HCT116 (cell line): ENCODE data around the gene OR56A4. TPM values are rescaled to one million over a fixed set of nuclear protein-coding genes. Genes with fewer than 3 reads are reported as not detected.

Experiments used
- ATAC-seq: fragments of 200-7000 bp; cut with Tn5 transposase; 2 replicates; pipeline ENCODE4 v1.9.1; 2020; ENCODE audit warnings: mild to moderate bottlenecking, moderate library complexity
- Bru-seq: library from RNA; stranded (reverse); fragments of 400-500 nt; gene quantifications from one replicate; lab custom pipeline; 2021; lab: Mats Ljungman, UMichigan
- BruChase-seq, 2 experiments: library from RNA; stranded (reverse); fragments of 400-500 nt; gene quantifications; one replicate each; lab custom pipeline; 2021; lab: Mats Ljungman, UMichigan
- BruUV-seq: library from RNA; stranded (reverse); fragments of 400-500 nt; replicated peaks from 2 replicates; lab custom pipeline; 2021; lab: Mats Ljungman, UMichigan
- CTCF ChIA-PET: fragments of 300-600 bp; sonication (Branson Sonifier 250); formaldehyde crosslinking; loops from one replicate; lab custom pipeline; 2021; ENCODE audit warnings: antibody characterized with exemption; lab: Charles Lee
- POLR2A ChIA-PET: fragments of 300-600, 350-600 bp; sonication (Branson Sonifier 250); formaldehyde crosslinking; loops from one replicate; lab custom pipeline; 2021; ENCODE audit warnings: antibody characterized with exemption; lab: Charles Lee
- RAD21 ChIA-PET, 2 experiments: fragments of 300-600 bp; sonication (Branson Sonifier 250); formaldehyde crosslinking; loops; one replicate each; lab custom pipeline; 2023; ENCODE audit warnings: low total read pairs in 2 of 2; ENCODE audit not compliant: uncharacterized antibody in 2 of 2, unreplicated experiment in 2 of 2, low non-redundant PET in 1 of 2; lab: Charles Lee
- DNase-seq: peaks from one replicate; pipeline ENCODE4 v3.0.0-alpha.2; 2010; ENCODE audit warnings: low read depth, low spot score
- H2AFZ ChIP-seq: fragments of 200-600 bp; shearing (Covaris generic), sonication (generic); 2 replicates; pipeline ENCODE4 v1.6.1; 2017; ENCODE audit warnings: low read depth, mixed run types, mixed read lengths, antibody characterized with exemption, low read length; ENCODE audit not compliant: poor library complexity, severe bottlenecking
- H3K27ac ChIP-seq: 2 replicates; pipeline ENCODE4 v1.5.1; 2012; ENCODE audit warnings: low read depth, low read length
- H3K27me3 ChIP-seq: fragments of 200-600 bp; sonication (generic); 2 replicates; pipeline ENCODE4 v1.6.1; 2016; ENCODE audit warnings: mixed run types, low read length, mixed read lengths; ENCODE audit not compliant: insufficient read depth
- H3K36me3 ChIP-seq, 2 experiments: fragments of 200-500 bp in 1 of 2; fragments of 200-600 bp in 1 of 2; sonication (Bioruptor generic) in 1 of 2; sonication (generic) in 1 of 2; 2 replicates each; pipeline versions ENCODE4 v1.5.1 to v1.6.1; 2014 to 2016; ENCODE audit warnings: low read length in 2 of 2, inconsistent platforms in 1 of 2, mixed read lengths in 1 of 2, mixed run types in 1 of 2; ENCODE audit not compliant: insufficient read depth in 2 of 2, control insufficient read depth in 1 of 2
- H3K4me1 ChIP-seq, 2 experiments: fragments of 200-600 bp in 1 of 2; sonication (generic) in 1 of 2; 2 replicates each; pipeline versions ENCODE4 v1.5.1 to v1.6.1; 2012 to 2017; ENCODE audit warnings: low read length in 2 of 2, inconsistent platforms in 1 of 2, mild to moderate bottlenecking in 1 of 2, mixed read lengths in 1 of 2, mixed run types in 1 of 2, moderate library complexity in 1 of 2; ENCODE audit not compliant: insufficient read depth in 2 of 2, control insufficient read depth in 1 of 2
- H3K4me2 ChIP-seq: fragments of 200-600 bp; sonication (generic); 2 replicates; pipeline ENCODE4 v1.6.1; 2017; ENCODE audit warnings: mixed run types, low read length, mixed read lengths
- H3K4me3 ChIP-seq, 2 experiments: fragments of 200-600 bp in 1 of 2; sonication (generic) in 1 of 2; replicated peaks in 1 of 2; 2 replicates each; pipeline ENCODE4 v1.5.1; 2011 to 2016; ENCODE audit warnings: low read length in 2 of 2, control low read depth in 1 of 2, low read depth in 1 of 2, mild to moderate bottlenecking in 1 of 2, mixed read lengths in 1 of 2, mixed run types in 1 of 2
- H3K79me2 ChIP-seq: fragments of 200-600 bp; sonication (generic); 2 replicates; pipeline ENCODE4 v1.6.1; 2017; ENCODE audit warnings: mild to moderate bottlenecking, mixed run types, low read length, moderate library complexity, mixed read lengths; ENCODE audit not compliant: insufficient read depth
- H3K9ac ChIP-seq: fragments of 200-600 bp; sonication (generic); 2 replicates; pipeline ENCODE4 v1.6.1; 2016; ENCODE audit warnings: low read length, mixed read lengths
- H3K9me2 ChIP-seq: fragments of 200-600 bp; sonication (generic), shearing (Covaris generic); 2 replicates; pipeline ENCODE4 v1.6.1; 2017; ENCODE audit warnings: mixed run types, mild to moderate bottlenecking, moderate library complexity; ENCODE audit not compliant: insufficient read depth
- H3K9me3 ChIP-seq, 2 experiments: fragments of 200-500 bp in 1 of 2; fragments of 200-600 bp in 1 of 2; sonication (Bioruptor generic) in 1 of 2; sonication (generic) in 1 of 2; 2 replicates each; pipeline ENCODE4 v1.6.1; 2014 to 2017; ENCODE audit warnings: low read length in 2 of 2, mixed read lengths in 2 of 2, inconsistent platforms in 1 of 2, low read depth in 1 of 2, mild to moderate bottlenecking in 1 of 2, mixed run types in 1 of 2, moderate library complexity in 1 of 2; ENCODE audit not compliant: control insufficient read depth in 1 of 2, insufficient read depth in 1 of 2
- H4K20me1 ChIP-seq: fragments of 200-600 bp; sonication (generic), shearing (Covaris generic); 2 replicates; pipeline ENCODE4 v1.6.1; 2017; ENCODE audit warnings: mixed run types, mild to moderate bottlenecking, moderate library complexity; ENCODE audit not compliant: insufficient read depth
- CBX3 ChIP-seq: IDR thresholded peaks from 2 replicates; pipeline ENCODE4 v1.6.1; 2012; ENCODE audit warnings: low read depth
- JUND ChIP-seq: IDR thresholded peaks from 2 replicates; pipeline ENCODE4 v1.6.1; 2012
- RAD21 ChIP-seq: IDR thresholded peaks from 2 replicates; pipeline ENCODE4 v1.6.1; 2012; ENCODE audit warnings: low read depth, mild to moderate bottlenecking
- SIN3A ChIP-seq: IDR thresholded peaks from 2 replicates; pipeline ENCODE4 v1.6.1; 2012; ENCODE audit warnings: low read depth
- SP1 ChIP-seq: IDR thresholded peaks from 2 replicates; pipeline ENCODE4 v1.6.1; 2012; ENCODE audit warnings: low read depth
- SRF ChIP-seq: IDR thresholded peaks from 2 replicates; pipeline ENCODE4 v1.6.1; 2012; ENCODE audit warnings: low read depth
- TCF7L2 ChIP-seq: IDR thresholded peaks from 2 replicates; pipeline ENCODE4 v1.7.0; 2011; ENCODE audit warnings: borderline replicate concordance, inconsistent platforms; ENCODE audit not compliant: insufficient read depth, insufficient read length; ENCODE audit errors: extremely low read depth
- YY1 ChIP-seq: IDR thresholded peaks from 2 replicates; pipeline ENCODE4 v1.6.1; 2011; ENCODE audit warnings: low read length, low read depth, moderate library complexity, mild to moderate bottlenecking; ENCODE audit not compliant: insufficient replicate concordance; ENCODE audit errors: extremely low read depth
- ZNF274 ChIP-seq: fragments of 200-500 bp; sonication (Bioruptor generic); IDR thresholded peaks from 2 replicates; pipeline ENCODE4 v1.6.1; 2014; ENCODE audit warnings: mild to moderate bottlenecking, low read depth, low read length, inconsistent platforms
- intact Hi-C: fragments of 100-400 bp; cut with micrococcal nuclease; formaldehyde crosslinking; loops from 2 replicates; pipeline ENCODE4 v1.10.0; 2022
- long read RNA-seq: library from polyadenylated mRNA; unstranded; transcript quantifications from one replicate; pipeline ENCODE4 v2.0.0, GENCODE V29; 2021; ENCODE audit not compliant: unreplicated experiment
- polyA plus RNA-seq: library from polyadenylated mRNA; unstranded; fragments of >200 nt; gene quantifications from 2 replicates; pipeline ENCODE4 v1.2.1, GENCODE V29; 2012; ENCODE audit warnings: missing spikeins
- total RNA-seq: library from RNA; stranded (reverse); gene quantifications from one replicate; pipeline ENCODE4 v1.2.1, GENCODE V29; 2021; ENCODE audit not compliant: unreplicated experiment
- TF ChIP-seq, protein P1 (sequence below): IDR thresholded peaks from 2 replicates; pipeline ENCODE4 v1.6.1; 2012; ENCODE audit warnings: low read depth

OR56A4 gene
- total RNA-seq (not detected), Bru-seq, nascent RNA (not detected), BruChase-seq, experiment 1, labeled RNA remaining after a 6-hour chase (percentile 13 among the genes with signal in this experiment), BruChase-seq, experiment 2, labeled RNA remaining after a 2-hour chase (percentile 14 among the genes with signal in this experiment)
- polyA plus RNA-seq, result not detected in 2 replicates
- long read RNA-seq, result 0 reads

DNA sequence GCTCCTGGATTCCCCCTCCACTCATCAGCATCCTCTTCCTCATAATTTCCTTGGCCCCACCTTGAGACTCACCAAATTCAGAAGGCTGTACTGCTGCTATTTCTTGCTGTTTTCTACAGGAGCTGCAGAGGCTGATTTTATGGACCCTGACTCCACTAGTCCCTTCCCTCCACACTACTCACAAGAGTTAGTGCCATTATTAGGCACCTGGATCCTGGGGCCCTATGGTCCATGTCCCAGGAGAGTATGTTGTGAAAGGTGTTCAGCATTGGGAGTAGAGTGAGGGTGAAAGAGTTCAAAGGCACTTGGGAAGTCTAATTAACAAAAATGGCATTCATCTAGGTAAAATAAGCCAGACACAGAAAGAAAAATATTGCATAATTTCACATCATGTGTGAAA is at the start of gene OR56A4:
Gene OR56A4 (minus strand): TSS at position 101 of the 400 bp plus-strand sequence. CDS start 3,954 bp downstream, outside the sequence.
- Histone ChIP-seq H3K27me3 (peaks cover 60% of the 10 kb centered on the region), H3K4me3 (no peak within 1 kb of the TSS), H3K9me2 (no peaks in the 10 kb centered on the region), H3K36me3 (no peaks in the 10 kb centered on the region), H3K9ac (no peak within 1 kb of the TSS), H3K4me2 (no peak within 1 kb of the TSS), H3K27ac (no peak within 1 kb of the TSS), H3K9me3 (no peaks in the 10 kb centered on the region), H4K20me1 (no peaks in the 10 kb centered on the region), H3K4me1 (no peaks in the 10 kb centered on the region), H3K79me2 (no peaks in the 10 kb centered on the region), H2AFZ (no peak within 1 kb of the TSS)
- ChIA-PET RAD21 (no interaction called here), CTCF (no interaction called here), POLR2A (no interaction called here)
- no peak for TF ChIP-seq SP1
- TF ChIP-seq TCF7L2, result no peak
- no peak for TF ChIP-seq CBX3
- TF ChIP-seq, protein P1, sequence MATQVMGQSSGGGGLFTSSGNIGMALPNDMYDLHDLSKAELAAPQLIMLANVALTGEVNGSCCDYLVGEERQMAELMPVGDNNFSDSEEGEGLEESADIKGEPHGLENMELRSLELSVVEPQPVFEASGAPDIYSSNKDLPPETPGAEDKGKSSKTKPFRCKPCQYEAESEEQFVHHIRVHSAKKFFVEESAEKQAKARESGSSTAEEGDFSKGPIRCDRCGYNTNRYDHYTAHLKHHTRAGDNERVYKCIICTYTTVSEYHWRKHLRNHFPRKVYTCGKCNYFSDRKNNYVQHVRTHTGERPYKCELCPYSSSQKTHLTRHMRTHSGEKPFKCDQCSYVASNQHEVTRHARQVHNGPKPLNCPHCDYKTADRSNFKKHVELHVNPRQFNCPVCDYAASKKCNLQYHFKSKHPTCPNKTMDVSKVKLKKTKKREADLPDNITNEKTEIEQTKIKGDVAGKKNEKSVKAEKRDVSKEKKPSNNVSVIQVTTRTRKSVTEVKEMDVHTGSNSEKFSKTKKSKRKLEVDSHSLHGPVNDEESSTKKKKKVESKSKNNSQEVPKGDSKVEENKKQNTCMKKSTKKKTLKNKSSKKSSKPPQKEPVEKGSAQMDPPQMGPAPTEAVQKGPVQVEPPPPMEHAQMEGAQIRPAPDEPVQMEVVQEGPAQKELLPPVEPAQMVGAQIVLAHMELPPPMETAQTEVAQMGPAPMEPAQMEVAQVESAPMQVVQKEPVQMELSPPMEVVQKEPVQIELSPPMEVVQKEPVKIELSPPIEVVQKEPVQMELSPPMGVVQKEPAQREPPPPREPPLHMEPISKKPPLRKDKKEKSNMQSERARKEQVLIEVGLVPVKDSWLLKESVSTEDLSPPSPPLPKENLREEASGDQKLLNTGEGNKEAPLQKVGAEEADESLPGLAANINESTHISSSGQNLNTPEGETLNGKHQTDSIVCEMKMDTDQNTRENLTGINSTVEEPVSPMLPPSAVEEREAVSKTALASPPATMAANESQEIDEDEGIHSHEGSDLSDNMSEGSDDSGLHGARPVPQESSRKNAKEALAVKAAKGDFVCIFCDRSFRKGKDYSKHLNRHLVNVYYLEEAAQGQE, result no peak
- ATAC-seq (no peak), DNase-seq (no peak)
- intact Hi-C loops, result no loop called here
- BruUV-seq, result no TSS peak

GRCh38 chr11:6055569-6055968 is 48.8 kb upstream of the OR56A4 start:
- no peaks in the 10 kb centered on the region for H3K4me1 ChIP-seq
- no peak overlapping the region for H3K27ac ChIP-seq
- H3K9me2 ChIP-seq, result no peaks in the 10 kb centered on the region
- no peaks in the 10 kb centered on the region; the same call in 1 of the 2 replicates for H4K20me1 ChIP-seq
- H3K9me3 ChIP-seq, result no peaks in the 10 kb centered on the region
- ChIA-PET POLR2A (no interaction called here), CTCF (no interaction called here), RAD21 (no interaction called here)
- H2AFZ ChIP-seq, result no peak overlapping the region
- DNase-seq (no peak), ATAC-seq (no peak)
- no peak for TF ChIP-seq RAD21
- no peak for TF ChIP-seq ZNF274
- TF ChIP-seq SP1, result no peak
- no peak for TF ChIP-seq CBX3
- TF ChIP-seq JUND, result no peak
- TF ChIP-seq SRF, result no peak
- no peak for TF ChIP-seq SIN3A
- TF ChIP-seq YY1, result no peak
- peaks cover 77% of the 10 kb centered on the region for H3K27me3 ChIP-seq
- H3K4me2 ChIP-seq, result no peak overlapping the region
- BruUV-seq, result no TSS peak
- H3K4me3 ChIP-seq, result no peak overlapping the region
- intact Hi-C loops, result no loop called here
- H3K9ac ChIP-seq, result no peak overlapping the region
- H3K36me3 ChIP-seq, result no peaks in the 10 kb centered on the region
- H3K79me2 ChIP-seq, result no peaks in the 10 kb centered on the region
